ENCODE results near the gene KRT32.

DNA sequence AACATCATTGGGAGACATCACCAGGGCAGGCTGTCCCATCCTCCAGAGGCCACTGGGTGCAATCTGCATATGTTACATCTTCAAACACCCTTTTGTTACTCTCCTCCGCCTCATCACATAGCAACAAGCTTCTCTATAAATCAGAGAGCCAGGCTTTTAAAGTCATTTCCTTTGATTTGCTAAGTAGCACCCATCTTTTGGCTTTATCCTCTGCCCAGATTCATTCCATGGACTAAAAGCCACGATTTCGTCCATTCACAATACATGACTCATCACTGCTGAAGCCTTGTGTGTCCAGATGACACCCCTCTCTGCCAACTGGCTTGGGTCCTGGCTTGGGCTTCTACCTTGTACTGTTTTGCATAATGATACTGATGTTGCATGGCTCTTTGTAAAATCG, 24.4 kb downstream of the KRT32 start:
- TF ChIP-seq, protein P1, sequence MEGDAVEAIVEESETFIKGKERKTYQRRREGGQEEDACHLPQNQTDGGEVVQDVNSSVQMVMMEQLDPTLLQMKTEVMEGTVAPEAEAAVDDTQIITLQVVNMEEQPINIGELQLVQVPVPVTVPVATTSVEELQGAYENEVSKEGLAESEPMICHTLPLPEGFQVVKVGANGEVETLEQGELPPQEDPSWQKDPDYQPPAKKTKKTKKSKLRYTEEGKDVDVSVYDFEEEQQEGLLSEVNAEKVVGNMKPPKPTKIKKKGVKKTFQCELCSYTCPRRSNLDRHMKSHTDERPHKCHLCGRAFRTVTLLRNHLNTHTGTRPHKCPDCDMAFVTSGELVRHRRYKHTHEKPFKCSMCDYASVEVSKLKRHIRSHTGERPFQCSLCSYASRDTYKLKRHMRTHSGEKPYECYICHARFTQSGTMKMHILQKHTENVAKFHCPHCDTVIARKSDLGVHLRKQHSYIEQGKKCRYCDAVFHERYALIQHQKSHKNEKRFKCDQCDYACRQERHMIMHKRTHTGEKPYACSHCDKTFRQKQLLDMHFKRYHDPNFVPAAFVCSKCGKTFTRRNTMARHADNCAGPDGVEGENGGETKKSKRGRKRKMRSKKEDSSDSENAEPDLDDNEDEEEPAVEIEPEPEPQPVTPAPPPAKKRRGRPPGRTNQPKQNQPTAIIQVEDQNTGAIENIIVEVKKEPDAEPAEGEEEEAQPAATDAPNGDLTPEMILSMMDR (IDR thresholded peaks at IDR 0.05): no peak
- TF ChIP-seq POLR2A (IDR thresholded peaks at IDR 0.05): no peak
